SK-N-DZ (cell line): ENCODE measurements around the gene ACAD11. TPM values are rescaled to one million over a fixed set of nuclear protein-coding genes. Genes with fewer than 3 reads are reported as not detected.
A peak's percentile ranks its signal among the peaks of the same experiment; 100 is the strongest.

Experiments used
- DNase-seq: peaks from one replicate; pipeline ENCODE4 v3.0.0-alpha.2; 2015; ENCODE audit warnings: low spot score
- polyA plus RNA-seq, 2 experiments: library from polyadenylated mRNA; depleted of rRNA; stranded (reverse); fragments of >200 nt; gene quantifications; 2 replicates each; pipeline ENCODE4 v1.2.3, GENCODE V29; 2014

ACAD11 gene
- polyA plus RNA-seq (2014; cell fraction: cytosol; rRNA removed), result 9.1 and 9.3 TPM in 2 replicates
- polyA plus RNA-seq (2014; cell fraction: nucleus; rRNA removed), result 28.4 and 31.9 TPM in 2 replicates

- peak; percentile 72 for DNase-seq
These were observed at the start of gene ACAD11 for GRCh38 chr3:132659365-132660051. Gene ACAD11 (minus strand): TSS chr3:132659809. CDS start chr3:132659751, 58 bp downstream.

- no peak for DNase-seq
These were observed 44.1 kb upstream of the ACAD11 start for GRCh38 chr3:132703733-132704132.

GRCh38 chr3:132695422-132695821 is 35.8 kb upstream of the ACAD11 start:
- no peak for DNase-seq

GRCh38 chr3:132694991-132695390 is 35.4 kb upstream of the ACAD11 start:
- no peak for DNase-seq

GRCh38 chr3:132690040-132690439 is 30.4 kb upstream of the ACAD11 start:
- DNase-seq, result no peak

GRCh38 chr3:132682201-132682600 is 22.6 kb upstream of the ACAD11 start:
- no peak for DNase-seq

GRCh38 chr3:132681421-132681820 is 21.8 kb upstream of the ACAD11 start:
- no peak for DNase-seq

- DNase-seq, result no peak
These were observed 20.3 kb upstream of the ACAD11 start for GRCh38 chr3:132679911-132680310.

GRCh38 chr3:132675408-132675807 is 15.8 kb upstream of the ACAD11 start:
- DNase-seq, result no peak

GRCh38 chr3:132669256-132669777 is 9.7 kb upstream of the ACAD11 start:
- DNase-seq, result no peak

GRCh38 chr3:132665230-132665745 is 5.7 kb upstream of the ACAD11 start:
- no peak for DNase-seq

- no peak for DNase-seq
These were observed 2.6 kb upstream of the ACAD11 start for GRCh38 chr3:132662212-132662611.

GRCh38 chr3:132661101-132661500 is 1.5 kb upstream of the ACAD11 start:
- no peak for DNase-seq

- no peak for DNase-seq
These were observed 1.1 kb upstream of the ACAD11 start for GRCh38 chr3:132660811-132661070.

- DNase-seq, result peak; percentile 79
These were observed 622 bp upstream of the ACAD11 start, which contains the start of gene UBA5 for GRCh38 chr3:132660052-132660810. Gene UBA5 (plus strand): TSS chr3:132660329. CDS start chr3:132660538, 209 bp downstream.

GRCh38 chr3:132659000-132659364 is 627 bp downstream of the ACAD11 start:
- DNase-seq, result no peak

GRCh38 chr3:132657869-132658747 is 1.5 kb downstream of the ACAD11 start:
- no peak for DNase-seq

- DNase-seq, result no peak
These were observed 4.1 kb downstream of the ACAD11 start for GRCh38 chr3:132655471-132655870.

- no peak for DNase-seq
These were observed 4.9 kb downstream of the ACAD11 start for GRCh38 chr3:132654721-132655120.

- DNase-seq, result no peak
These were observed 5.4 kb downstream of the ACAD11 start for GRCh38 chr3:132654190-132654589.

GRCh38 chr3:132652640-132653270 is 6.9 kb downstream of the ACAD11 start:
- DNase-seq, result no peak
